ENCODE data around the gene CDK12. TPM values are rescaled to one million over a fixed set of nuclear protein-coding genes. Genes with fewer than 3 reads are reported as not detected.
"Not testable (repeated sequence)": the region's sequence is repeated elsewhere in the genome, so short reads cannot be mapped to it uniquely, and the experiment has no call there.

Gene CDK12
- 10 to 100 TPM; 68.1 to 70.7 TPM for total RNA-seq

DNA sequence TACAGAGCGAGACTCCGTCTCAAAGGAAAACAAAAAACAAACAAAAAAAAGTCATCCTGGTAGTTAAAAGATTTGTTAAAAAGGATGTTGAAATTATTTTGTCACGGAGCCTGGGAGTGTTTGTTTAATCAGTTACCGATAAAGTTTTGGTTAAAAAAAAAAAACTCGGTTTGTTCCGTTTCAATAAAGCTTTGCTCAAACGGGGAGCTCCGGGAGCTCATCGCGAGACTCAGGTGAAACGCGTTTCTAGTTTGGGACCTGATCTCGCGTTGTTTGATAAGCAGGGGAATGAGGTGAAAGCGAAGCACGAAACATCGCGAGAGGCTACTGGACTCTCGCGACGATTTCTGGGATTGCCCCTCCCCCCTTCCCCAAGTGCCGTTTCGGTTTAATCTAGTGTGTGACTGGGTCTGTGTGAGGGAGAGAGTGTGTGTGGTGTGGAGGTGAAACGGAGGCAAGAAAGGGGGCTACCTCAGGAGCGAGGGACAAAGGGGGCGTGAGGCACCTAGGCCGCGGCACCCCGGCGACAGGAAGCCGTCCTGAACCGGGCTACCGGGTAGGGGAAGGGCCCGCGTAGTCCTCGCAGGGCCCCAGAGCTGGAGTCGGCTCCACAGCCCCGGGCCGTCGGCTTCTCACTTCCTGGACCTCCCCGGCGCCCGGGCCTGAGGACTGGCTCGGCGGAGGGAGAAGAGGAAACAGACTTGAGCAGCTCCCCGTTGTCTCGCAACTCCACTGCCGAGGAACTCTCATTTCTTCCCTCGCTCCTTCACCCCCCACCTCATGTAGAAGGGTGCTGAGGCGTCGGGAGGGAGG lies at the start of gene CDK12:
CDK12 (plus strand) TSS at position 374 of the 813 bp plus-strand sequence. CDS start 586 bp downstream, outside the sequence.
- ChIA-PET CTCF (interaction anchor here (0.6 to 4.2 kb wide), 5 partner anchors 10 to 780 kb away, joined by 3 to 40 read pairs (median 3); partner anchors contain the start of gene MED1), POLR2A (interaction anchor here (0.6 to 8.4 kb wide), 30 partner anchors 10 to 1853 kb away, joined by 3 to 251 read pairs (median 4); partner anchors contain the start of genes FBXL20, MED1, MIEN1 and PSMD3)
- peak within 1 kb of the TSS; percentile 93 for H3K27ac Mint-ChIP-seq
- peaks cover 28% of the 10 kb centered on the region for H3K36me3 Mint-ChIP-seq (ENCODE audit: low read depth)
- DNase-seq, result peak; percentile 96
- peak within 1 kb of the TSS; percentile 87 for H3K4me3 Mint-ChIP-seq
- no peaks in the 10 kb centered on the region for H3K27me3 Mint-ChIP-seq
- no peaks in the 10 kb centered on the region for H3K9me3 Mint-ChIP-seq
- peaks cover 27% of the 10 kb centered on the region for H3K4me1 Mint-ChIP-seq

DNA sequence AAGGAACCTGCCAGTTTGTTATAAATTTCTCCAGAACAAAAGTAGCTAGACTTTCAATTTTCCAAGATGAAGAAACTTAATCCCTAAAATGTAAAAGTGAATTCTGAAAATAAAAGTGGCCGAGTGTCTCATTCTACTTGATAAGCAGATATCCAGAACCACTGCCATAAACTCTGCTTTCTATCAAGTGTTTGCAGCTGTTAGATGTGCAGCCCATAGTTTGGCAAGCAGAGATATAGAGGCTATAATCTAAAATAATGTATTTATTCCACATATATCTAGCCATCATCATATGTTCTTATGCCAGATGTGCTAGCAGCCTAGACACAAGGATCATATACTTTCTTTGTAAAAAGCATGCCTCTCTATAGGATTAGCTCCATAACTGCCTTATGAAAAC lies 45.1 kb upstream of the CDK12 start:
- H3K27me3 Mint-ChIP-seq, result no peaks in the 10 kb centered on the region
- H3K4me3 Mint-ChIP-seq, result no peak overlapping the region
- CTCF ChIA-PET, result interaction anchor here (0.7 kb wide), 1 partner anchor 91 kb away, joined by 3 read pairs; no protein-coding TSS in a partner anchor
- peaks cover 43% of the 10 kb centered on the region for H3K36me3 Mint-ChIP-seq (ENCODE audit: low read depth)
- DNase-seq, result no peak
- POLR2A ChIA-PET, result no interaction called here
- no peaks in the 10 kb centered on the region for H3K9me3 Mint-ChIP-seq
- no peaks in the 10 kb centered on the region for H3K4me1 Mint-ChIP-seq
- no peak overlapping the region for H3K27ac Mint-ChIP-seq

DNA sequence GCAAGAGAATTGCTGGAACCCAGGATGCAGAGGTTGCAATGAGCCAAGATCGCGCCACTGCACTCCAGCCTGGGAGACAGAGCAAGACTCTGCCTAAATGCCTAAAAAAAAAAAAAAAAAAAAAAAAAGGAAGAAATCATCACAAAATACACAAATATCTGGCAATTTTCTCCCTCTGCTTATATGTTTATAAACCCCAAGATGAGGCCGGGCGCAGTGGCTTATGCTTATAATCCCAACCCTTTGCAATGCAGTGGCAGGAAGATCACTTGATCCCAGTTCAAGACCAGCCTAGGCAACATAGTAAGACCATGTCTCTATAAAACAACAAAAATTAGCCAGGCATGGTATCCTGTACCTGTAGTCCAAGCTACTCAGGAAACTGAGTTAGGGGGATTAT lies 31.7 kb upstream of the CDK12 start:
- no peaks in the 10 kb centered on the region for H3K9me3 Mint-ChIP-seq
- H3K27ac Mint-ChIP-seq, result no peak overlapping the region
- no peaks in the 10 kb centered on the region for H3K27me3 Mint-ChIP-seq
- peaks cover 41% of the 10 kb centered on the region for H3K36me3 Mint-ChIP-seq (ENCODE audit: low read depth)
- ChIA-PET POLR2A (no interaction called here), CTCF (no interaction called here)
- no peak for DNase-seq
- no peaks in the 10 kb centered on the region for H3K4me1 Mint-ChIP-seq
- H3K4me3 Mint-ChIP-seq, result no peak overlapping the region

DNA sequence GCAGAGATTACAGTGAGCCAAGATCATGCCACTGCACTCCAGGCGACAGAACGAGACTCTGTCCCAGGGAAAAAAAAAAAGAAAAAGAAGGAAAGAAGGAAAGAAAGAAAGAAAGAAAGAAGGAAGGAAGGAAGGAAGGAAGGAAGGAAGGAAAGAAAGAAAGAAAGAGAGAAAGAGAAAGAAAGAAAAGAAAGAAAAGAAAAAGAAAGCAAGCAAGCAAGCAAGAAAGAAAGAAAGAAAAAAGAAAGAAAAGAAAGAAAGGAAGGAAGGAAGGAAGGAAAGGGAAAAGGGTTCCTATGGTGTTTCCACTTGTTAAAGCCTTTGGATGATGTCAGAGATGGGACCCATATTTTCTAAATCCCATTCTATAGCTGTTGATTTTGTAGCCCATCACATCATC lies 21.4 kb upstream of the CDK12 start:
- DNase-seq, CTCF ChIA-PET, H3K4me1 Mint-ChIP-seq, H3K4me3 Mint-ChIP-seq, H3K27me3 Mint-ChIP-seq, H3K9me3 Mint-ChIP-seq, H3K27ac Mint-ChIP-seq: not testable (repeated sequence)
- POLR2A ChIA-PET, result interaction anchor here (1.6 to 1.8 kb wide), 2 partner anchors 11 to 21 kb away, joined by 5 to 6 read pairs; partner anchors contain the start of genes CDK12 and MED1
- peaks cover 49% of the 10 kb centered on the region for H3K36me3 Mint-ChIP-seq (ENCODE audit: low read depth)

DNA sequence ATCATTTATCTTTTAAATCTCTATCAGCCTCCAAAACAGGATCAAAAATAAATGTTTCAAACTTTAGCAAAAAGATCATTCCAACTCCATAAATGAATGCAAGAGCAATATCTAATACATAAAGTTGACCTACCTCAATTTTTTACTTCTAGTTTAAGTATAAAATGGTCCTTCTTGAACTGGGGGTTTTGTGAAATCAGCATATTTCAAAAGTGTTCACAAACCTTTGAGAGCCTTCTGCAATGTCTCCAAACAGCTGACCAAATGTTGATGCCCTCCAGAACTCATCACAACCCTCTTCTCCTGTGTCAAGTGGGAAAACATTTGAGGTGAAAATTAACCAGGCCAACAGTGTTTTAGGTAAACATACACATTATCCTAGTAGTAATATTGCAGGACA lies 18.0 kb upstream of the CDK12 start:
- CTCF ChIA-PET, result no interaction called here
- H3K9me3 Mint-ChIP-seq, result no peaks in the 10 kb centered on the region
- no peaks in the 10 kb centered on the region for H3K27me3 Mint-ChIP-seq
- peaks cover 14% of the 10 kb centered on the region for H3K4me1 Mint-ChIP-seq
- no peak overlapping the region for H3K4me3 Mint-ChIP-seq
- DNase-seq, result no peak
- no peak overlapping the region for H3K27ac Mint-ChIP-seq
- peaks cover 59% of the 10 kb centered on the region for H3K36me3 Mint-ChIP-seq (ENCODE audit: low read depth)
- POLR2A ChIA-PET, result no interaction called here

DNA sequence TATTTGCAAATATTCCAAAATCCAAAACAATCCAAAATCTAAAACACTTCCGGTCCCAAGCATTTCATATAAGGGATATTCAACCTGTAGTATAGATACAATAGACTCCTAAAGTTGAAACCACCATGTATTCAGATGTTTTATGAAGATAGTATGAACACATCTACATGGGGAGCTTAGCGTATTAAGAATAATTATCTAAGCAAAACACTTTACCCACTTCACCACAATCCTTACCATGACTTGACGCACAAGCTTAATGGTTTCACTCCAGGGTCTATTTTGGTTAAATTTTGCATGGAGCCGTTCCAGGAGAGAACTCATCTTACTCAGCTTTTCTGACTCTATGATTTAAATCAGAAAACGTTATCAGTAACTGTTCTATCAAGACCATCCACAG lies 13.7 kb upstream of the CDK12 start:
- POLR2A ChIA-PET, result interaction anchor here (0.6 kb wide), 1 partner anchor 412 kb away, joined by 3 read pairs; no protein-coding TSS in a partner anchor
- H3K36me3 Mint-ChIP-seq (ENCODE audit: low read depth), result peaks cover 36% of the 10 kb centered on the region
- no peak for DNase-seq
- no peak overlapping the region for H3K27ac Mint-ChIP-seq
- no peaks in the 10 kb centered on the region for H3K9me3 Mint-ChIP-seq
- CTCF ChIA-PET, result no interaction called here
- H3K4me1 Mint-ChIP-seq, result peaks cover 35% of the 10 kb centered on the region
- no peak overlapping the region for H3K4me3 Mint-ChIP-seq
- H3K27me3 Mint-ChIP-seq, result no peaks in the 10 kb centered on the region

DNA sequence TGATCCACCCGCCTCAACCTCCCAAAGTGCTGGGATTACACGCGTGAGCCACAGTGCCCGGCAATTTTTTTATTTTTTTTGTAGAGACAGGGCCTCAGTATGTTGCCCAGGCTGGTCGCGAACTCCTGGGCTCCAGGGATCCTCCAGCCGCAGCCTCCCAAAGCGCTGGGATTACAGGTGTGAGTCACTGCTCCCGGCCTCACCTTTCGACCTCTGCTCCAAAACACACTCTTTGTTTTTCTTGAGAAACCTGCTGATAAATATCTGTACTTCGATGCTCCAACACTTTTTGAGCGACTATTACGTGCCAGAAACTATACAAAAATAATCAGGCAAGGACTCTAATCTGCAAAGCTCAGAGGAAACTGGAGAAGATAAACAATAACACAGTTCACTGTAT lies 11.2 kb upstream of the CDK12 start:
- Mint-ChIP-seq H3K27me3 (no peaks in the 10 kb centered on the region), H3K4me3 (peak overlapping the region; percentile 98), H3K4me1 (peaks cover 31% of the 10 kb centered on the region), H3K9me3 (no peaks in the 10 kb centered on the region), H3K36me3 (ENCODE audit: low read depth) (peaks cover 23% of the 10 kb centered on the region), H3K27ac (peak overlapping the region; percentile 95)
- DNase-seq, result no peak
- ChIA-PET CTCF (interaction anchor here (1.2 to 3.0 kb wide), 4 partner anchors 8 to 211 kb away, joined by 3 to 40 read pairs (median 10); partner anchors contain the start of gene CDK12), POLR2A (interaction anchor here (0.9 to 5.5 kb wide), 5 partner anchors 11 to 49 kb away, joined by 3 to 251 read pairs (median 4); partner anchors contain the start of genes CDK12 and FBXL20)

DNA sequence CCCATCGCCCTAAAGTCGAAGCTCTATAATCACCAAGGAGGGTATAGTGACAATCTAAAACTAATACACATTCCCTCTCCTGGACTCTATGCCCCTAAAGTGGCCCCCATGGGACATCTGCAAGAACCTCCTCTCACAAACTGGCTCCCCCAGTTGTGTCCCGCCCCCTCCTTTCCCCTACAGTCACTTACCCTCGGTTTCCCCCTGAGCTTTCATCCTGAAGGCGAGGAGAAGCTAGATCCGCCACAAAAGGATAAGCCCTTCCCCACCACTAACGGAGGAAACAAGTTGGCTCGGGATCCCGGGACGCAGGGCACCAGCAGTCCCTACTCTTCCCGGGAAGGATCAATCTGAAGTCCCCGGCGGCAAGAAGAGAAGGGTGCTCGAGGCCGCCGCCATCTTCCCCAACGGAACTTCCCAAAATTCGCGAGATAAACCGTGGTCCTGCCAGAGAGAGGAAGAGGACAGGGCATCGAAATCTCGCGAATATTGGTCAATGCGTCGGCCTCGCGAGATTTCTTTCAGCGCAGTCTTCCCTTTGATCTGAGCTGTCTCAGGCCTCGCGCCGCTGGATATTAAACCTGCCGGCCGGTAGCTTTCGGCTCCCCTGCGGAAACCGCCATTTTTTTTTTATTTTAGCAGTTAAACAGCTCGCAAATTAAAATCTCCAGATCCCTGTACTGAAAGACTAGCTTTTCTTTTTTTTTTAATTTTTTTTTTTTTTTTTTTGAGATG lies 10.3 kb upstream of the CDK12 start, which contains the start of gene MED1:
MED1 (minus strand) TSS at position 417 of the 735 bp plus-strand sequence; CDS start at position 216, 201 bp downstream.
- H3K27me3 Mint-ChIP-seq, result no peaks in the 10 kb centered on the region
- peak; percentile 95 for DNase-seq
- POLR2A ChIA-PET, result interaction anchor here (0.6 to 5.5 kb wide), 19 partner anchors 11 to 552 kb away, joined by 3 to 251 read pairs (median 3); partner anchors contain the start of genes CDK12, FBXL20, PGAP3 and RPL19
- H3K4me3 Mint-ChIP-seq, result peak within 1 kb of the TSS; percentile 98
- H3K9me3 Mint-ChIP-seq, result no peaks in the 10 kb centered on the region
- CTCF ChIA-PET, result interaction anchor here (0.7 to 3.0 kb wide), 7 partner anchors 9 to 235 kb away, joined by 3 to 40 read pairs (median 4); partner anchors contain the start of gene CDK12
- H3K36me3 Mint-ChIP-seq (ENCODE audit: low read depth), result peaks cover 19% of the 10 kb centered on the region
- H3K4me1 Mint-ChIP-seq, result peaks cover 31% of the 10 kb centered on the region
- H3K27ac Mint-ChIP-seq, result peak within 1 kb of the TSS; percentile 95

DNA sequence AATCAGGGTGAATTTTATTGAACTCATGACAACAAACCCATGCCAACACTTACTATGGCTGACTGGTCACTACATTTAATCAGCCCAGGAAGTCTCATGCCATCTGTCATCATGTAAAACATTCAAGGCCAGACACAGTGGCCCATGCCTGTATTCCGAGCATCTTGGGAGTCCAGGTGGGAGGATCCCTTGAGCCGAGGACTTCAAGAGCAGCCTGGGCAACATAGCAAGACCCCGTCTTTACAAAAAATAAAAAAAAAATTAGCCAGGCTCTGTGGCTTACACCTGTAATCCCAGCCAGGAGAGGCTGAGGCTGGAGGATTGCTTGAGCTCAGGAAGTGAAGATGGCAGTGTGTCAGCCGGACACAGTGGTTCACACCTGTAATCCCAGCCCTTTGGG lies 5.4 kb upstream of the CDK12 start:
- ChIA-PET POLR2A (no interaction called here), CTCF (no interaction called here)
- Mint-ChIP-seq H3K27ac (no peak overlapping the region), H3K27me3 (no peaks in the 10 kb centered on the region), H3K4me3 (no peak overlapping the region), H3K9me3 (no peaks in the 10 kb centered on the region), H3K36me3 (ENCODE audit: low read depth) (peaks cover 1% of the 10 kb centered on the region), H3K4me1 (peaks cover 18% of the 10 kb centered on the region)
- DNase-seq, result no peak

DNA sequence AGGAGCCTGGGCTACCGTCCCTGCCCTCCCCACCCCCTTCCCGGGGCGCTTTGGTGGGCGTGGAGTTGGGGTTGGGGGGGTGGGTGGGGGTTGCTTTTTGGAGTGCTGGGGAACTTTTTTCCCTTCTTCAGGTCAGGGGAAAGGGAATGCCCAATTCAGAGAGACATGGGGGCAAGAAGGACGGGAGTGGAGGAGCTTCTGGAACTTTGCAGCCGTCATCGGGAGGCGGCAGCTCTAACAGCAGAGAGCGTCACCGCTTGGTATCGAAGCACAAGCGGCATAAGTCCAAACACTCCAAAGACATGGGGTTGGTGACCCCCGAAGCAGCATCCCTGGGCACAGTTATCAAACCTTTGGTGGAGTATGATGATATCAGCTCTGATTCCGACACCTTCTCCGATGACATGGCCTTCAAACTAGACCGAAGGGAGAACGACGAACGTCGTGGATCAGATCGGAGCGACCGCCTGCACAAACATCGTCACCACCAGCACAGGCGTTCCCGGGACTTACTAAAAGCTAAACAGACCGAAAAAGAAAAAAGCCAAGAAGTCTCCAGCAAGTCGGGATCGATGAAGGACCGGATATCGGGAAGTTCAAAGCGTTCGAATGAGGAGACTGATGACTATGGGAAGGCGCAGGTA lies 762 bp downstream of the CDK12 start:
- Mint-ChIP-seq H3K27ac (peak overlapping the region; percentile 93), H3K4me3 (peak overlapping the region; percentile 87), H3K27me3 (no peaks in the 10 kb centered on the region), H3K4me1 (peaks cover 31% of the 10 kb centered on the region), H3K36me3 (ENCODE audit: low read depth) (peaks cover 32% of the 10 kb centered on the region), H3K9me3 (no peaks in the 10 kb centered on the region)
- peak; percentile 41 for DNase-seq
- CTCF ChIA-PET, result interaction anchor here (1.4 to 4.2 kb wide), 2 partner anchors 11 to 43 kb away, joined by 3 to 40 read pairs; partner anchors contain the start of gene MED1
- POLR2A ChIA-PET, result interaction anchor here (0.9 to 8.4 kb wide), 19 partner anchors 10 to 1853 kb away, joined by 3 to 251 read pairs (median 4); partner anchors contain the start of genes FBXL20, MED1, PSMD3 and SYNRG

DNA sequence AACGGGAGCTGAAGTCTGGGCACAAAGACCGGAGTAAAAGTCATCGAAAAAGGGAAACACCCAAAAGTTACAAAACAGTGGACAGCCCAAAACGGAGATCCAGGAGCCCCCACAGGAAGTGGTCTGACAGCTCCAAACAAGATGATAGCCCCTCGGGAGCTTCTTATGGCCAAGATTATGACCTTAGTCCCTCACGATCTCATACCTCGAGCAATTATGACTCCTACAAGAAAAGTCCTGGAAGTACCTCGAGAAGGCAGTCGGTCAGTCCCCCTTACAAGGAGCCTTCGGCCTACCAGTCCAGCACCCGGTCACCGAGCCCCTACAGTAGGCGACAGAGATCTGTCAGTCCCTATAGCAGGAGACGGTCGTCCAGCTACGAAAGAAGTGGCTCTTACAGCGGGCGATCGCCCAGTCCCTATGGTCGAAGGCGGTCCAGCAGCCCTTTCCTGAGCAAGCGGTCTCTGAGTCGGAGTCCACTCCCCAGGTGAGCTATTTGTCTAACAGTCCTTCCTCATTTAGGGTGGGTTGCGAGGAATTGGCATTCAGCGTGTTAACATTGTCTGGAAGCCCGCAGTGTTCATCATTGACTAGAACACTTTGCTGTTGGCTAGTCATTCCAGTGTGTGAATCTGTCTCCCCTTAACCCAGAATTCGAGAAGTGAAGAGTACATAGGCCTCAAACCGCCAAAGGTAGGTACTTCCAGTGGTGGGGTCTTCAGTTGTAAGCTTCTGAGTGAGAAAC lies 1.5 kb downstream of the CDK12 start:
- Mint-ChIP-seq H3K27ac (peak overlapping the region; percentile 93), H3K4me1 (peaks cover 38% of the 10 kb centered on the region)
- POLR2A ChIA-PET, result interaction anchor here (0.6 to 8.4 kb wide), 13 partner anchors 9 to 1854 kb away, joined by 3 to 251 read pairs (median 4); partner anchors contain the start of genes FBXL20, MED1, SYNRG and WIPF2

More for the DNA sequence above, 1.5 kb downstream of the CDK12 start:
- Mint-ChIP-seq H3K4me3 (peak overlapping the region; percentile 87), H3K36me3 (ENCODE audit: low read depth) (peaks cover 39% of the 10 kb centered on the region), H3K27me3 (no peaks in the 10 kb centered on the region), H3K9me3 (no peaks in the 10 kb centered on the region)
- CTCF ChIA-PET, result interaction anchor here (4.2 kb wide), 1 partner anchor 12 kb away, joined by 40 read pairs; the partner anchor contains the start of gene MED1
- no peak for DNase-seq
